C4-2B (cell line): Measurements from ENCODE around the gene HDAC1.

Experiments
- CTCF ChIP-seq: fragments of 450-650 bp; conservative IDR thresholded peaks from 2 replicates; pipeline ENCODE4 v1.5.1; 2017; ENCODE audit warnings: mild to moderate bottlenecking
- ZFX ChIP-seq: fragments of 450-650 bp; IDR thresholded peaks from 2 replicates; pipeline ENCODE4 v1.6.1; 2017

- no peak for TF ChIP-seq CTCF
- no peak for TF ChIP-seq ZFX
These were observed 64.6 kb downstream of the HDAC1 start for GRCh38 chr1:32356478-32356877.
